ENCODE data around the gene SELENOO. TPM values are rescaled to one million over a fixed set of nuclear protein-coding genes. Genes with fewer than 3 reads are reported as not detected.

SELENOO gene
- total RNA-seq, 1 donor from 2014 or later: 24.5 TPM

- H3K4me1 Mint-ChIP-seq: peaks cover 9% of the 10 kb centered on the region
- H3K27me3 Mint-ChIP-seq (ENCODE audit: low read depth): no peaks in the 10 kb centered on the region
- no peaks in the 10 kb centered on the region for H3K9me3 Mint-ChIP-seq
- TF ChIP-seq CTCF (conservative IDR thresholded peaks at IDR 0.05): no peak
- H3K27ac Mint-ChIP-seq (ENCODE audit: unreplicated experiment): no peak overlapping the region
- H3K36me3 Mint-ChIP-seq (ENCODE audit: low read depth): no peaks in the 10 kb centered on the region
- DNase-seq (ENCODE audit: low read depth, low spot score): no peak
- peak overlapping the region; percentile 65 for H3K4me3 Mint-ChIP-seq
These were observed 9.7 kb upstream of the SELENOO start for GRCh38 chr22:50190941-50191741.

- no peak for DNase-seq (ENCODE audit: low read depth, low spot score)
- TF ChIP-seq CTCF (conservative IDR thresholded peaks at IDR 0.05): no peak
- H3K27ac Mint-ChIP-seq (ENCODE audit: unreplicated experiment): no peak overlapping the region
- no peak overlapping the region for H3K4me3 Mint-ChIP-seq
- no peaks in the 10 kb centered on the region for H3K27me3 Mint-ChIP-seq (ENCODE audit: low read depth)
- no peaks in the 10 kb centered on the region for H3K36me3 Mint-ChIP-seq (ENCODE audit: low read depth)
- H3K9me3 Mint-ChIP-seq: no peaks in the 10 kb centered on the region
- peaks cover 5% of the 10 kb centered on the region for H3K4me1 Mint-ChIP-seq
These were observed 8.2 kb upstream of the SELENOO start for GRCh38 chr22:50192436-50193204.

GRCh38 chr22:50193621-50194020 is 7.2 kb upstream of the SELENOO start:
- no peaks in the 10 kb centered on the region for H3K36me3 Mint-ChIP-seq (ENCODE audit: low read depth)
- H3K4me1 Mint-ChIP-seq: peaks cover 5% of the 10 kb centered on the region
- no peaks in the 10 kb centered on the region for H3K9me3 Mint-ChIP-seq
- no peak for TF ChIP-seq CTCF (conservative IDR thresholded peaks at IDR 0.05)
- no peaks in the 10 kb centered on the region for H3K27me3 Mint-ChIP-seq (ENCODE audit: low read depth)
- no peak overlapping the region for H3K4me3 Mint-ChIP-seq
- H3K27ac Mint-ChIP-seq (ENCODE audit: unreplicated experiment): no peak overlapping the region
- no peak for DNase-seq (ENCODE audit: low read depth, low spot score)

- H3K27ac Mint-ChIP-seq (ENCODE audit: unreplicated experiment): no peak overlapping the region
- H3K4me3 Mint-ChIP-seq: no peak overlapping the region
- DNase-seq (ENCODE audit: low read depth, low spot score): no peak
- peaks cover 5% of the 10 kb centered on the region for H3K4me1 Mint-ChIP-seq
- H3K27me3 Mint-ChIP-seq (ENCODE audit: low read depth): no peaks in the 10 kb centered on the region
- H3K36me3 Mint-ChIP-seq (ENCODE audit: low read depth): no peaks in the 10 kb centered on the region
- TF ChIP-seq CTCF (conservative IDR thresholded peaks at IDR 0.05): no peak
- H3K9me3 Mint-ChIP-seq: no peaks in the 10 kb centered on the region
These were observed 6.6 kb upstream of the SELENOO start for GRCh38 chr22:50194037-50194805.

GRCh38 chr22:50196256-50196655 is 4.6 kb upstream of the SELENOO start:
- Mint-ChIP-seq H3K27me3 (ENCODE audit: low read depth) (no peaks in the 10 kb centered on the region), H3K36me3 (ENCODE audit: low read depth) (no peaks in the 10 kb centered on the region), H3K9me3 (no peaks in the 10 kb centered on the region), H3K4me3 (no peak overlapping the region), H3K4me1 (peaks cover 3% of the 10 kb centered on the region), H3K27ac (ENCODE audit: unreplicated experiment) (no peak overlapping the region)
- no peak for TF ChIP-seq CTCF (conservative IDR thresholded peaks at IDR 0.05)
- no peak for DNase-seq (ENCODE audit: low read depth, low spot score)
